T-helper 2 cell (primary cell): ENCODE measurements around the gene MYH10.

Experiments
- DNase-seq, 5 experiments: peaks; one replicate each; pipeline versions ENCODE4 v3.0.0 to v3.0.0-alpha.2; 2012 to 2022

The MYH10 gene

DNA sequence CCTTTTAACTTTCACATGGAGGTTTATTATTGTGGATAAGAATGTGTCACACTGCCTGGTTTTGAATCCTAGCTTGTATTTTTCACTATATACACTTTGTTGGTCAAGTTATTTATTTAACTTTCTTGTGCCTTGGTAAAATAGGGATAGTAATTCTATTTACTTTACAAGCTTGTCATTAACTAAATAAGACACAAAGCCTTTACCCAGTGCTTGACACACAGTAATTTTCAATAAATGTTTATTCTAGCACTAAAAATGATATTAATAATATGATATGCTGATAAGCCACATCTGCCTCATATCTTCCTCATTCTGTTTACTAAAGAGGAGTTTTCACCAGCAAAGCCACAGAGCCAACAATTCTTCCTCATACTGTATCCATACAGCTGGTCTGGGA, 27.8 kb downstream of the MYH10 start:
- no peak for DNase-seq

DNA sequence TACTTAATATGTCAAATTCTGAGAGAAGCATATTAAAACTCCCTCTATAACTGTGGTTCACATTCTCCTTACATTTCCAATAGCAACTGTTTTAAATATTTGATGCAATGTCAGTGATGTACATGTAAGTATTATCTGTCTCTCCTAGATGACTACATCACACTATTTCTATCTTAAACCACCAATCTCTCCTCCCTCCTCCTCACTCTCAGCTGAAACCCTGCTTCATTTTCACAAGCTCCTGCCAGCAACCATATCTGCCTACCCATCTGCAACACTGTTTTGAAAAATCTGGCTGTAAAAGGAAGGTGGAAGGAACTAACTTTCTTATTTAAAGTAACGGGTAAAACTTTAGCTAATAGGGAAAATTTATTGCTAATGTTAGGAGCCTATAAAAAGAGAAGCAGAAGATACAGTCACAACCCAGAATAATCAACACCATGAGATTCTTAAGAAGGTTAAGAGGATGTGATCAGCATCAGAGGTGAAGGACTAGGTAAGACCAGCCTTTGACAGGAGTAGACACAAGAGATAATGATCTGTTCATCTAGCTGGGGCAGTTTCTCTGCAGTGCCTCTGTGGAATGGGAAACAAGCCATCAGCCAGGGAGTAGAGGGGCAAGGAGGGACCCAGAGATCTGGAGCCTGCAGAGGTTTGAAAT, 31.0 kb downstream of the MYH10 start:
- DNase-seq, result peak in 1 of 5 experiments; percentile 63

DNA sequence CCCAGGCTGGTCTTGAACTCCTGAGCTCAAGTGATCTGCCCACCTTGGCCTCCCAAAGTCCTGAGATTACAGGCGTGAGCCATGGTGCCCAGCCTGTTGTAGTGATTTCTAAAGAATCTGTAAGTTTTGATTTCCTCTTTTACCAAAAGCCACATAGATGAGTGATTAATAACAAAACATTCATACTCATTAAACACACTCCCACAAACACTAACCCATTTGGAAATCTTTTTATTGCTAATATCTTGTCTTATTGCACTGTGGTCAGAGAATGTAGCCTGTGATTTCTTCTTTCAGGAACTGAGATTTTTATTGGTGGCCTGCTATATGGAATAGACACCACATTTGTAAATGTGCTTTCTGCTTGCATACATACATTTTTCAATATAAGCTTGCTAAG, 31.6 kb downstream of the MYH10 start:
- peak in 1 of 5 experiments; percentile 42 for DNase-seq

DNA sequence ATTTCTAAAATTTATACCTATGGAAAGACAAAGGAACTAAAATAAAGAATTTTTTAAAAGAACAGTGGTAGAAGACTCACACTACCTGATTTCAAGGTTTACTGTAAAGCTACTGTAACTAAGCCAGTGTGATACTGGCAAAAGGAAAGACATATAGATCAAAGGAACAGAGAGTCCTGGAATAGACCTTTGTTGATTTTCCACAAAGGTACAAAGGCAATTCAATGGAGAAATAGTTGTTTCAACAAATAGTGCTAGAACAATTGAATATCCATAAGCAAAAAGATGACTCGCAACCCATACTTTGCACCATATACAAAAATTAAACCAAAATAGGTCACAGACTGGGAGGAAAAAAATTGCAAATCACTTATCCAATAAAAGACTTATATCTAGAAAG, 36.7 kb downstream of the MYH10 start:
- DNase-seq, result no peak

DNA sequence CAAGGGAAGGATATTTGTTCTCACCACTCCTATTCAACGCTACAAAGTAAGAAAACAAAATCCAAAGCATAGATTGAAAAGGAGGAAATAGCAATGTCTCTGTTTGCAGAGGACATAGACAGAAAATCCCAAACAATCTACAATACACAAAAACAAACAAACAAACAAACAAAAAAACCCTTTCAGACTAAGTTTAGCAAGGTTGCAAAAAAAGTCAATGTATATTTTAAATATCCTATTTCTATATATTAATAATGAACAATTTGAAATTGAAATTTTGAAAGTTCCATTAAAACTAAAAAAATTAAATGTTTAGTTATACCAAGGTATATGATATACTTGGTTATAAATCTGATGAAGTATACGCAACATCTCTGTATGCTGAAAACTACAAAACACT, 37.2 kb downstream of the MYH10 start:
- no peak for DNase-seq

DNA sequence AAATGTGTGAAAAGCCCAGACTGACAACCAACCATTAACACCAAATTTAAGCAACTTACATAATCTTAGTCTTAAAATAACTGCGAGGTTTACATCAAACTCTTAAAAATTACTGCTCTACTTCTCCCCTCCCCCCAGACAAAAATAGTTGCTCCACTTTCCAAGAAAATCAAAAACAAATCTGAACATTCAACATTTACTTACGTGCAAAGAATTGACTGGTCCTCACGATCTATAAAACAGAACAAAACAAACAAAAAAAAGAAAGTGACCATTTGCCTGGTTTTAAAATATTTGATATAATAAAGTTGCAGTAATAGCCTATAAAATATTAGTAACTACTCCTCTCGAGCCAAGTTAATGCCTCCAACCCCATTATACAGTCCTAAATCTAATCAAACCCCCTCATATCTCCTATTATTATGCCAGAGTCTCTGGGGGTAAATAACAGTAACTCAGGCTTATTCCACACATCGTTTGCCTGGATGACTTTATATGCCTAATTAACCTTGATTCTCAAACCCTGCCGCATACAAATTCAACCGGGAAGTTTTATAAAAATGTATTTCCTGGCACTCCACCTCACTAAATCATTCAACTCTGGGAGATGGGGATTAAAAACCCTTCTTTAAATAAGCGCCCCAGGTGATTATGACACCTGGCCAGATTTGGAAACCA, 41.5 kb downstream of the MYH10 start:
- DNase-seq, result no peak

DNA sequence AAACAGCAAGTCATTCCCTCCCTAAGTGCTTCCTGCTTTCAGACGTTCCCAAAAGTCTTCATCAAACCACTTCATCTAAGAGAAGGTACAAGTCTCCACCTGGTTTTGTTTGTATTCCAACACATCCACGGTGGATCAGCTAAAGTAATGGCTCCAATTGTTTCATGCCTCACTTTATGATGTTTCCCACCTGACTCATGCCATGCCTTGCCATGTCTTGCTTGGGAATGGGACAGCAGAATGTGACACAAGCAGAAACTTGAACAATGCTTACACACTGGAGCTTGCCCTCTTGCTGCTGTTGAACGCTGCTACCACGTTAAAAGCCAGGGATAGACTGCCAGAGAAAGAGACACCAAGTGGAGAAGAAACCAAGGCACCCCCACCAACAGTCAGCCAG, 43.8 kb downstream of the MYH10 start:
- no peak for DNase-seq

DNA sequence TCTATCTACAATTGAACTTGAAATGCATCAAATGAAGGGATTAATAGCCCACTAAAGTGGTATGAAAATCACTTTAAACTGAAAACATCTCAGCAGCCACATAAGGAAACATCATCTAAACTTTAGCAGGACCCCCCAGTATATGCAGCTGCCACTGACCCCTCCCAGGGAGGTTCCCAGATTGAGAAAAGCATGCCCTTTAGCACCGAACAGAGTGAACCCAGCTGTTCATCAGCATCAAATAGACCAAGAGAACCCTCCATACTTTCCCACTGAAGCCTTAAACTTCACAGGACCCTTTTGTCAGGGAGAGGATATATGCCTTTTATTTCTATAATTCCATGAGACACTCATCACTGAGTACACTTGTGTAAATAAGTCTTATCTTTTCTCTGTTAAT, 44.6 kb downstream of the MYH10 start:
- DNase-seq, result no peak

DNA sequence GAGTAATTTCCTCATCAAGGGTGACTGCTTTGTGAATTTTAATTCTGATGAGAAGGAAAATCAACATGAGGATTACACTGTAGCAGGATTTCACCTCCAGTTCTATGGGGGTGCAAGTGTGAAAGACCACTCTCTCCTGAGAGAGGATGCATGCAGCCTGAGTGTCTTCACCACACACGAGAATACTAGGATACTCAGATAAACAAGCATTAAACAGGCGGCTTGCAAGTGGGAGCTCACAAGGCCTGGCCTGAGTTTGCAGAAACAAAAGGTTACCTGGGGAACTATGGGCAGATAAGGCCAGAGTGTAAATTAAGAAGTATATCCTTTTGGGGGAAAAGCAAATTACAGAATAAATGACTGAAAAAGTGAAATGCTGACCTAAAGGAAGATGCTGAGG, 46.6 kb downstream of the MYH10 start:
- DNase-seq, result no peak

DNA sequence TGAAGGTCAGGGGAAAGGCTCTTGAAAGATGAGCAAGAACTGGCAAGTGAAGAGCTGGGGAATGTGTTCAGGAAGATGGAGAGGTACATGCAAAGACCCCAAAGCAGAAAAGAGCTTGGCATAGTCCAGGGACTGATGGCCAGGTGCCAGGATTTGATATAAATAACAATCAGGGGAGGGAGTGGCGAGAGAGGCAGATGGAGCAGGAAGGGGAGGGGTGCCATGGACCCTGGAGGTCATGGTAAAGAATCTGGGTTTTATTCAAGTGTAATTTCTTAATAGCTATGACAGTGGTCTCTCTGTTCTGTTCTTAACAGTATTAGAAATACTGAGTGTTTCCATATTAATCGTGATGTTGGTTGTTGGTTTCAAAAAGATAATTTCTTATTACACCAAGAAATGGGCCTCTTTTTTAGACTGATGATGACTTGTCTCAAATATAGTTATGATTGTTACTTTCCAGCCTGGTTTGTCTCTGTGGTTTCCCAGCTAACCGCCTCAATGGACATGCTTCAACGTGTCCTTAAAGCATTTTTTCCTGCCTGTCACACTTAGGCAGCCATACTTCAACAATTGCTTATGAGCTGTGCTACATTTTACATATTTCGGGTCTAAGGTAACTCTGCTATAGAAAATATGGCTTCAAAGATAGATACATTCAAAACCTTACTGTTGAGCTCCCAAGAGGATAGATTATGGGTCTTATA, 49.4 kb downstream of the MYH10 start:
- DNase-seq, result peak in 1 of 5 experiments; percentile 59

DNA sequence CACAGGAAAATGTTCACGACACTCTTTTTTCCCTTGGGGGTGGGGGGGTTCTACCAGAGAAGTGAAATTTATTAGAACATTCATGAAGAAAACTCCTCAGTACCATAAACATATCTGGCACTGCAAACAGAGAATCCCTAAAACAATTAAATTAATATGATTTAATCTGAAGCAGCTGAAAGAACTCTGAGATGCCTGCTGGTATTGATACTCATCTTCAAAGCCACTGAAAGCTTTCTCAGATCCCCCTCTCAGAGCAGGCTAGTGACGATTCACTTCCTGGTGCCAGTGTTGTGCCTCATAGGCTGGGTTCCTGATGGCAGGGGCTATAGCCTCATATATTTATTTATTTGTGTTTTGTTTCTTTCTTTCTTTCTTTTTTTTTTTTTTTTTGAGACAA, 52.7 kb downstream of the MYH10 start:
- DNase-seq, result peak in 1 of 5 experiments; percentile 63

DNA sequence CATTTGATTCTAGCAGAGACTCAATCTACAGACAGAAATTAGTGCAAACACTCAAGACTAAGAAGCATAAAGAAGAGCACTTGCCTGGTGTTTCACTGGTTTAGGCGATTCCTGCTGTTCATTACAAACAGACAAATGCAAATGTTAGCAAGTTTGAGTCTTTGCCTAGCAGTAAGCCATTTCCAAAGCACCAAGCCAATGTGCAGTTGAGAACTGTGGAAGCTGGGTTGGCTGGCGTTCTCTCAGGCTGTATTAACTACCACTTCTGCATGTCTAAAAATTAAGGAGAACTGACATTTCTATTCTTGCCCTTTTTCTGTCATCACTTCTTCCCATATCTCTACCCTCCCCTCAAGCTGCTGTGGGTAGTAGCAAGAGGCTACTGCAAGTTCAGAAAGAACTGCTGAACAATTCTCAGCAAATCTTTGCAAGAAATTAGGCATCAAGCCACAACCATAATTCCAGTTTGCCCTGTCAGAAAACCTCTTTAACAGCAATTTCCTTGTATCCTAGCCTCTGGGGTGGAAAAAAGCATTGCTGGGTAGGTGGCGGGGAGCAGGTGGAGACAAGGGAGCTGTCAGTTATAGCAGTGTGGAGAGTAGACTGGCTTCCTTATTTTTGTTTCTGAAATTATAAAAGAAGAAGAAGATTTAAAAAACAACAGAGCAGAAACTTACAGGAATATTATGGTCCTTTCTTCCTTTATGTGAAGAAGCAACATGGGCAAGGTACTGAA, 53.8 kb downstream of the MYH10 start:
- DNase-seq, result no peak

DNA sequence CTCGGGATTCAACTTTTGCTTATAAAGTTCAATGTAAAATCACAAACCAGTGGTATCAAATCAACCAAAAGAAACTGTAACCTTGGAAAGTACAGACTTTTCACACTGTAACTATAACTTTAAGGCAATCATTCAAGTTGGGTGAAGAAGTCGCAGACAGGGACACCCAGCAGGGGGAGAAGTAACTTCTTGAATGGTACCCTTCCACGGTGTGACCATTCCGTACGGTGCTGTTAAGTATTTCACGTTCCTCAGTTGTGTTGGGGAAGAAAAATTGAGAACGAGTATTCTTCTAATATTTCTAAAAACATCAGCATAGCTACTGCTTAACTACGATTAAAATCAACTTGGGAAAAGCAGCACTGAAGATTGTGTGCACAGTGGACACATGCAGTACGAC, 55.8 kb downstream of the MYH10 start:
- no peak for DNase-seq

DNA sequence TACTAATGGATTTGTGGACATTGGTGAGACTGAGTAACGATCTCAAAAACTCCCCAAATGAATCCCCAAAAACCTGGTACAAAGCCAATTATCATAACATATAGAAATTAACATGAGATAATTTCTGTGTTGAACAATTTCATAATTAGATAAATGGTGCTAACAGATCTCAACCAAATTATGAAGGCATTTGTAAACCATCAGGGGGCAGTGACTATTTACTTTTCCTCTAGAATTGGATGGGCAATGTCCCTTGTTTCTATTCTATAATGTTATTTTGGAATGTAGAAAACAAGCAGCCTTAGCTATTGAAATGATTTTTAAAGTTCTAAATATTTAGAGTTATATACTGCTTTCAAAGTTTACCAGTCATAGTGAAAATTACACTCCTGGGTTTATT, 57.8 kb downstream of the MYH10 start:
- peak in 1 of 5 experiments; percentile 12 for DNase-seq

DNA sequence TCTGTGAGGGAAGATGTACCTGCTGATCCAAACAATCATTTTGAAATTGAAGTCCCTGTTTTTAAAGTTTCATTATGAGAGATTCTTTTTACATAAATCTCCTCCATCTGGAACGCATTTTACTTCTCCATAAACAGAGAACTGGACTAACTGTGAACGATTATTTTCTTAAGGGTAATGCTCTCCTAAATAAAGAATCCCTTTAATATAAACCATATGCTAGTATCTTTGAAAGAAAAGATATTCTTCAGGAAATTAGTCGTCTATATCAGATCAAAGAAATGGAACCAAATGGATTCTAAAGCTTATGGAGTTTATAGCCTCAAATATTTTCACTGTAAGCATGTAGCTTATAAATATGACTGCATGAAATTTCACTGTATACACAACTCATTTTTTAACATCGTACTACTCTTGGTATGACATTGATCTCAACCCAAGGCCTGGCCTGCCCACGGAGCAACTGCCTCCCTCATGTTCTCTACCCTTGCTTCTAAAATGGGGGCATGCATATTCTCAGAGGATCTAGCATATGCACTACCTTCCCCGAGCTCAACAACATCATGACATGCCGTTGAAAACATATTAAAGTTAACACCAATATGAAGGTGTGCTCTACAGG, 66.4 kb downstream of the MYH10 start:
- DNase-seq, result no peak

DNA sequence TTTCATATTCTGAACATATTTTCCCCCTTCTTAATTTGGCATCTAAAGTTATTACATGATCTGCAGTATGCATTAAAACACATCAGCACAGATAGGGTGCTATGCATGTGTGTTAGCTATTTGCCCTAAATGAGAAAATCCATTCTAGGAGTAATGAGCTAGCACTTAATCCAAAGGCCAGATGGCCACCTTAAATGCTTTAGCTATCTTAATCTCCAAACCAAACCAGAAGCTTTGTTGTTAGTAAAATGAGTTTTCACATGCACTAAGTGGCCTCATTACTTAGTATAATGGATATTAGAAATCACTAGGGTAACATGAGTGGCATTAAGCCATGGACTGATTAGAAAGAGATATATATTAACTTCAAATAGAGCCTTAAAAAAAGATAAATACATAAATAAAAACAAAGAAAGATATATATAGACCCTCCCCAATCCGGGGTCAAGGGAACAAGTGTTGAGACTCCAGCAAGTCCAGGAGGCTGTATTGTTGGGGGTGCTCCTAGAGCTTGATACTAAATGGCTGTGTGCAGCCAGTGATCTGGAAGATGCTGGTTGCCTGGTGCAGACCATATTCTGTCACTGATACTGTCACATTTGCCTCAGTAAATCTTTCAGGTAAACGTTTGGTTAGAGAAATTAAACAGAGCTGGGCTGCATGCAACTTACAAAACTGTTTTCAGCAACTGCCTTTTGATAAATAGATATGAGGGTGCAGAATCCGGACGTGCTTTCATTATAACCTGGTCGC, 67.3 kb downstream of the MYH10 start:
- no peak for DNase-seq

DNA sequence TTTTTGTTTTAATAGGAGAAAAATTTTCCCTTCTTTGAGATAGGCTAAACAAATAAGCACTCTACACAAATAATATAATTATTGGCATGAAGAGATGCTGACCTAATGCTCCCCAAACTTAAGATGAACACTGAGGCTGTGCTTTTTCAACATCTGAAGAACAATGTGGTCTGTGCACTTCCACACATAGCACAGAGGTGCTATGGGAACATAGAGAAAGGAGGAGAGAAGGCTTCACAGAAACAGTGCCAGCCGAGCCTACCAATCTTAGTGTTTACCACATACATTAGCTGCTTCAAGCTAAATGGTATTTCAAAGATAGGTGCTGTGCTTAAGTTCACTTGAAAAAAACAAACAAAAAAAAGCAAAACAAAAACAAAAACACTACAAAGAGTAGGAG, 72.4 kb downstream of the MYH10 start:
- DNase-seq, result no peak

DNA sequence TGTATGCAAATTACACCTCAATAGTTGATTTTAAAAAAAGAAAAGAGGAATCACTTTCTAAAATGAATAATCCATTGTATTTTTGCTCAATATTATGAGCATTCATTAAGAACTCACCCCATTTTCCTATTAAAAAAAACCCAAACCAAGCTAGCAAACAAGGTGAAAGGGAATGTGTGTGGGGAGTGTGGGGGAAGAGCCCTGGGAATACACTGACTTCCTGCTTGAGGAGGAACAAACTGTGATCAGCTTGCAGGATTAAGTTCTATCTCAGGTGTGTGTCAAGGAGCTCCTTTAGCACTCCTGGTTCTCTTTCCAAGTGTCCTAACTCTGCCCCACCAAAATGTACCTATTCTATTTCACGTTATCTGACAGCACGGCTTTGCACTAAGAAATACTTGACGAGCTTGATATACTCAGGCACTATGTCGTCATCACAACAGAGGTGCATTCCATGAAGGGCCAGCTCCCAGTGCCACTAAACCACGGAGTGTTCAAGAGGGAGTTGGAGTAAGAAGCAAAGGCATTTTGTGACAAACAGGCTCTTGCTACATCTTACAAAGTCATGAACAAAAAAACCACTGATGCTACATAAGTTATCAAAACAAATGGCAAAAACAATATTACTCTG, 73.2 kb downstream of the MYH10 start:
- no peak for DNase-seq

DNA sequence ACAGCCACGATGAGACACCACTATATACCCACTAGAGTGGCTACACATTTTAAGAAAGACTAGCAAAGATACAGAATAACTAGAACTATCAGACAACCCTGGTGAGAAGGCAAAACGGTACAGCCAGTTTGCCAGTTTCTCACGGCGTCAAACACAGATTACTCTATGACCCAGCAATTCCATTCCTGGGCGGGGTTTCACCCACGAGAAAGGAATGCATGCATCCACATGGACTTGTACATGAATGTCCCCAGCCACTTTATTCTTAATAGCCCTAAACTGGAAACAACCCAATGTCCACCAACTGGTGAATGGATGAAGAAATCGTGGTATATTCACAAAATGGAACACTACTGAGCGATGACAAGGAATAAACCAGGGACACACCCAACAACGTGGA, 74.5 kb downstream of the MYH10 start:
- DNase-seq, result no peak

DNA sequence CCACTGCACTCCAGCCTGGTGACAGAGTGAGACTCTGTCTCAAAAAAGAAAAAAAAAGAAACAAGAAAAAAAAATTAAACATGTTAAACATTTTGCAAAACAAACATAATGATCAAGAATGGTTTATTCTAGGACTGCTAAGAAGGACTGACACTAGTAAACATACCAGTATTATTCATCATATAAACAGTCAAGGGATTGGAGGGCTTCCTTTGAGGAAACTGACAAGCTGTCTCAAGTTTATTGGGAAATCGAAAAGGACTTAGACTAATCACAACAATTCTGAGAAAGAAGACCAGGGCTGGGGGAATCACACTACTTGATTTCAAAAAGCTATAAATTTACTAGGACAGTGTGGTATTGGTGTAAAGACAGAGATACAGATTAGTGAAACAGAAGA, 75.5 kb downstream of the MYH10 start:
- DNase-seq, result no peak

DNA sequence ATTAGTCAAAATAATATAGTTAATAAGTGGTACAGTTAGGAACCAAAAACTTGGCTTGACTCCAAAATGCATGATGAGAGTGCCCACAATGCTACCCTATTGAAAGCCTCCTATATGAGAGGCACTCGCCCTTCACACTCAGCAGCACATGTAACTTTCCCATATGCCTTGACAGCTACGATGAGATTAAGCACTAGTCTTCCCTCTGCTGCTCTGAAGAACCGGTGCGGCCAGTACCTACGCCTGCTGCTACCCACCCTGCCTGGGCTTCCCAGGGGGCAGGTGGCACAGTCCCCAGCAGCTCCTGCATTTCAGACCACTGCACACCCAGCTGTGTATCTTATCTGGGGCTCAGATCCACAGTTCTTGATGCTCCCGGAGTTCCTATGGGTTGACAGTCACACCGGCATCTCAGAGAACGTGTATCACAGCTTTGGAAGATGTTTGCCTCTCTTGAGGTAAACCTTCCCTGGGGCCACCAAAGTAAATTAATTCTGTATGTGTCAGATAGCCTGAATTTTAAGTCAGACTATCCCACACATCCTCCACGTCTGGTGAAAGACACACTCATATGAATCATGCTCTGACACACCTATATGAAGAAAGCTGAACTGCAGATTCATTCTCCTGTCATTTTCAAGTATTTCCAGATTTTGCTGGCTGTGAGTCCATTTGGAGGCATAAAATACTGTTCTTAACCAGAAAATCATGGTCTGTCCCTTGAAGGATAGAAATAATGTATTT, 77.8 kb downstream of the MYH10 start:
- DNase-seq, result no peak
